Measurements from ENCODE around the gene KIAA1210.
"Not testable (repeated sequence)": the region's sequence is repeated elsewhere in the genome, so short reads cannot be mapped to it uniquely, and the experiment has no call there.

The KIAA1210 gene

DNA sequence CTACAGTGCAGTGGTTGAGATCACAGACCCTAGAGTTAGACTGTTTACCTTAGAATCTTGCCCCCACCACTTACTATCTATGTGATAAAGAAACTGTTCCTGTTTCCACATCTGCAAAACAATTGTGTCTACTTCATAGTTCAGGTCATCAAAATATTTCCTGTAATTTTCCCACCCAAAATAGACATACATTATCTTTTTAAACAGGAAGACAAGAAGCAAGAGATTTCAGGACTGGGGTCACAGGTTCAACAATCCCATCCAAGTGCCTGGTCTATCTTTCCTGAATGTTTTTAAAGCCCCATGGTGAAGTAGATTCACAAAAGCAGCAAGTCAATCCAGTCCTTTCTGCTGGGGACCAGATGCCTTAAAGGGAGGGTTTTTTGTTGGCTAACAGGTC, 96.6 kb downstream of the KIAA1210 start:
- DNase-seq, result no peak

DNA sequence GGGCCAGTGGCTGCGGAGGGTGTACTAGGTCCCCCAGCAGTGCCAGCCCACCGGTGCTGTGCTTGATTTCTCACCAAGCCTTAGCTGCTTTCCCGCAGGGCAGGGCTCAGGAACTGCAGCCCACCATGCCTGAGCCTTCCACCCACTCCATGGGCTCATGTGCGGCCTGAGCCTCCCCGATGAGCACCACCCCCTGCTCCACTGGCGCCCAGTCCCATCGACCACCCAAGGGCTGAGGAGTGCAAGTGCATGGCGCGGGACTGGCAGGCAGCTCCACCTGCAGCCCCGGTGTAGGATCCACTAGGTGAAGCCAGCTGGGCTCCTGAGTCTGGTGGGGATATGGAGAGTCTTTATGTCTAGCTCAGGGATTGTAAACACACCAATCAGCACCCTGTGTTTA, 98.0 kb downstream of the KIAA1210 start:
- DNase-seq, result not testable (repeated sequence)

DNA sequence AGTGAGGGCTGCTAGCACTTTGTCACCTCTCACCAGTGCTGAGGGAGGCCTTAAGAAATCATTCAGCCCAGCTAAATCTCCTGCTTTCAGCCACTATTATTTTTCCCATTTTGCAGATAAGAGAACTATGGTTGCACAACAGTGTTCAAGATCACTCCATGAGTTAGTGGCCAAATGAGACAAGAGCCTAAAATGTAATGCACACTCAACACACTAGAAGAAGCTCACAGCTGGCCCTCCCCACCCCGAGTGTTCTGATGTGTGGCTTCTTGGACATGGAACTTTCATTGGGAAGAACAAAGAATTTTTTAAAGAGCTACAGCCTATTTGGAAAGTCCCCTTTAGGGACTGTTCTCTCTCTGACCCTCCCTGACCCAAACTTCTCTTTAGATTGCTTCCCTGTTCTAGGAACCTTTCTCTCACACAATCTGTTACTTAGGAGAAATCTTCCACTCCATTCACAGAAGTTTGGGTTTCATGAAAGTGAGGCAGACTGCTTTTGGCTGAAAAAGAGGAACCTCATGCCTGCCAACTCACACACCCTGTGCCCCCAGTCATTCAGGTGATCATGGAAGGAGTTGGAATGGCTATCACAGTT, 98.8 kb downstream of the KIAA1210 start:
- no peak for DNase-seq
